ENCODE results near the gene ADCY5. TPM values are rescaled to one million over a fixed set of nuclear protein-coding genes. Genes with fewer than 3 reads are reported as not detected.

ADCY5 gene
- total RNA-seq, 1 experiment from 2014 or later, result 1.4 TPM

- intact Hi-C loops (cut with micrococcal nuclease; ENCODE audit: unreplicated experiment) (no loop called here), in situ Hi-C loops (cut with HindIII; ENCODE audit: low pct_unique_long_range_greater_than_20kb, low sequenced_read_pairs) (no loop called here)
- Histone ChIP-seq H3K27ac (ENCODE audit: low read length) (no peak overlapping the region), H3K27me3 (ENCODE audit: control insufficient read depth, insufficient read depth, low read length) (peaks cover 24% of the 10 kb centered on the region), H3K9me3 (ENCODE audit: control insufficient read depth, insufficient read depth, low read depth, low read length) (no peaks in the 10 kb centered on the region), H3K4me3 (ENCODE audit: low read depth in 2 of 2, low read length in 2 of 2) (no peak overlapping the region), H3K36me3 (ENCODE audit: control insufficient read depth, insufficient read depth, low read length) (no peaks in the 10 kb centered on the region), H3K4me1 (ENCODE audit: control insufficient read depth, insufficient read depth, low read length) (no peaks in the 10 kb centered on the region)
- no peak for TF ChIP-seq TCF7L2 (IDR thresholded peaks at IDR 0.05; ENCODE audit: low read depth, low read length)
- TF ChIP-seq SIN3A (IDR thresholded peaks at IDR 0.05; ENCODE audit: borderline replicate concordance, insufficient read depth, low read depth, low read length), result no peak
- no peak for TF ChIP-seq CTCF (IDR thresholded peaks at IDR 0.05)
- no peak for TF ChIP-seq POLR2AphosphoS5 (IDR thresholded peaks at IDR 0.05; ENCODE audit: low read depth, low read length)
- TF ChIP-seq, protein P1, sequence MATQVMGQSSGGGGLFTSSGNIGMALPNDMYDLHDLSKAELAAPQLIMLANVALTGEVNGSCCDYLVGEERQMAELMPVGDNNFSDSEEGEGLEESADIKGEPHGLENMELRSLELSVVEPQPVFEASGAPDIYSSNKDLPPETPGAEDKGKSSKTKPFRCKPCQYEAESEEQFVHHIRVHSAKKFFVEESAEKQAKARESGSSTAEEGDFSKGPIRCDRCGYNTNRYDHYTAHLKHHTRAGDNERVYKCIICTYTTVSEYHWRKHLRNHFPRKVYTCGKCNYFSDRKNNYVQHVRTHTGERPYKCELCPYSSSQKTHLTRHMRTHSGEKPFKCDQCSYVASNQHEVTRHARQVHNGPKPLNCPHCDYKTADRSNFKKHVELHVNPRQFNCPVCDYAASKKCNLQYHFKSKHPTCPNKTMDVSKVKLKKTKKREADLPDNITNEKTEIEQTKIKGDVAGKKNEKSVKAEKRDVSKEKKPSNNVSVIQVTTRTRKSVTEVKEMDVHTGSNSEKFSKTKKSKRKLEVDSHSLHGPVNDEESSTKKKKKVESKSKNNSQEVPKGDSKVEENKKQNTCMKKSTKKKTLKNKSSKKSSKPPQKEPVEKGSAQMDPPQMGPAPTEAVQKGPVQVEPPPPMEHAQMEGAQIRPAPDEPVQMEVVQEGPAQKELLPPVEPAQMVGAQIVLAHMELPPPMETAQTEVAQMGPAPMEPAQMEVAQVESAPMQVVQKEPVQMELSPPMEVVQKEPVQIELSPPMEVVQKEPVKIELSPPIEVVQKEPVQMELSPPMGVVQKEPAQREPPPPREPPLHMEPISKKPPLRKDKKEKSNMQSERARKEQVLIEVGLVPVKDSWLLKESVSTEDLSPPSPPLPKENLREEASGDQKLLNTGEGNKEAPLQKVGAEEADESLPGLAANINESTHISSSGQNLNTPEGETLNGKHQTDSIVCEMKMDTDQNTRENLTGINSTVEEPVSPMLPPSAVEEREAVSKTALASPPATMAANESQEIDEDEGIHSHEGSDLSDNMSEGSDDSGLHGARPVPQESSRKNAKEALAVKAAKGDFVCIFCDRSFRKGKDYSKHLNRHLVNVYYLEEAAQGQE (IDR thresholded peaks at IDR 0.05; ENCODE audit: insufficient read depth in 1 of 2, low read depth in 2 of 2, low read length in 1 of 2), result no peak
- no peak for ATAC-seq
- POLR2A ChIA-PET, result no interaction called here
- no peak for DNase-seq (ENCODE audit: low read depth, low spot score)
- no TSS peak for BruUV-seq (replicated peaks)
- CTCF ChIA-PET, result no interaction called here
Measured at GRCh38 chr3:123313889-123314288, 135.0 kb downstream of the ADCY5 start.

GRCh38 chr3:123312331-123313265 lies 136.3 kb downstream of the ADCY5 start:
- CTCF ChIA-PET, result no interaction called here
- in situ Hi-C loops (cut with HindIII; ENCODE audit: low pct_unique_long_range_greater_than_20kb, low sequenced_read_pairs), result no loop called here
- BruUV-seq (replicated peaks), result no TSS peak

More at GRCh38 chr3:123312331-123313265, 136.3 kb downstream of the ADCY5 start:
- H3K4me3 ChIP-seq (ENCODE audit: low read depth in 2 of 2, low read length in 2 of 2), result no peak overlapping the region
- peaks cover 24% of the 10 kb centered on the region for H3K27me3 ChIP-seq (ENCODE audit: control insufficient read depth, insufficient read depth, low read length)
- intact Hi-C loops (cut with micrococcal nuclease; ENCODE audit: unreplicated experiment), result no loop called here
- POLR2A ChIA-PET, result no interaction called here
- no peak for DNase-seq (ENCODE audit: low read depth, low spot score)
- no peaks in the 10 kb centered on the region for H3K36me3 ChIP-seq (ENCODE audit: control insufficient read depth, insufficient read depth, low read length)
- no peak overlapping the region for H3K27ac ChIP-seq (ENCODE audit: low read length)
- ATAC-seq, result no peak
- no peaks in the 10 kb centered on the region for H3K9me3 ChIP-seq (ENCODE audit: control insufficient read depth, insufficient read depth, low read depth, low read length)
- no peak for TF ChIP-seq SIN3A (IDR thresholded peaks at IDR 0.05; ENCODE audit: borderline replicate concordance, insufficient read depth, low read depth, low read length)
- no peak for TF ChIP-seq TCF7L2 (IDR thresholded peaks at IDR 0.05; ENCODE audit: low read depth, low read length)
- TF ChIP-seq, protein P1 (IDR thresholded peaks at IDR 0.05; ENCODE audit: insufficient read depth in 1 of 2, low read depth in 2 of 2, low read length in 1 of 2), result no peak
- TF ChIP-seq CTCF (IDR thresholded peaks at IDR 0.05), result no peak
- no peak for TF ChIP-seq POLR2AphosphoS5 (IDR thresholded peaks at IDR 0.05; ENCODE audit: low read depth, low read length)
- no peaks in the 10 kb centered on the region for H3K4me1 ChIP-seq (ENCODE audit: control insufficient read depth, insufficient read depth, low read length)

All from Panc1 (cell line).